A549 (cell line): ENCODE measurements around the gene SRC.

Experiments used
- CBX8 ChIP-seq: fragments of 200-600 bp; sonication (generic); IDR thresholded peaks from 2 replicates; pipeline ENCODE4 v1.6.1; 2016
- CEBPB ChIP-seq, 2 experiments: fragments of >200 bp in 1 of 2; sonication (Bioruptor Twin) in 1 of 2; formaldehyde crosslinking in 1 of 2; IDR thresholded peaks; 2 replicates each; pipeline ENCODE4 v1.6.1; 2012 to 2016
- EHF ChIP-seq: fragments of 250-450 bp; sonication (Bioruptor Pico); IDR thresholded peaks from 2 replicates; pipeline ENCODE4 v1.5.0; 2020; ENCODE audit warnings: mild to moderate bottlenecking
- JUNB ChIP-seq: fragments of >200 bp; sonication (Bioruptor Twin); formaldehyde crosslinking; IDR thresholded peaks from 2 replicates; pipeline ENCODE4 v1.6.1; 2016
- POLR2A ChIP-seq: IDR thresholded peaks from 2 replicates; pipeline ENCODE4 v1.6.1; 2012; ENCODE audit warnings: mild to moderate bottlenecking, low read length
- RAD21 ChIP-seq, 2 experiments: fragments of >200 bp in 1 of 2; sonication (Bioruptor Twin) in 1 of 2; formaldehyde crosslinking in 1 of 2; IDR thresholded peaks in 1 of 2; conservative IDR thresholded peaks in 1 of 2; 2 replicates in 1 of 2; 3 replicates in 1 of 2; pipeline ENCODE4 v1.6.1; 2012 to 2018; ENCODE audit warnings: inconsistent platforms in 1 of 2
- REST ChIP-seq: fragments of 200-600 bp; sonication (generic); IDR thresholded peaks from 2 replicates; pipeline ENCODE4 v1.6.1; 2016; ENCODE audit warnings: antibody characterized with exemption, mild to moderate bottlenecking, moderate library complexity
- RFX5 ChIP-seq: fragments of 450-650 bp; IDR thresholded peaks from 2 replicates; pipeline ENCODE4 v1.7.1; 2014; ENCODE audit warnings: antibody characterized with exemption, mild to moderate bottlenecking, moderate library complexity
- TF ChIP-seq, protein P1 (sequence below): IDR thresholded peaks from 2 replicates; pipeline ENCODE4 v1.6.1; 2012
- TF ChIP-seq, protein P2 (sequence below): fragments of 450-650 bp; IDR thresholded peaks from 2 replicates; pipeline ENCODE4 v1.6.1; 2014; ENCODE audit warnings: antibody characterized with exemption

GRCh38 chr20:37442986-37443385 is 97.0 kb downstream of the SRC start:
- TF ChIP-seq RFX5 = no peak
- no peak for TF ChIP-seq EHF
- TF ChIP-seq, protein P1, sequence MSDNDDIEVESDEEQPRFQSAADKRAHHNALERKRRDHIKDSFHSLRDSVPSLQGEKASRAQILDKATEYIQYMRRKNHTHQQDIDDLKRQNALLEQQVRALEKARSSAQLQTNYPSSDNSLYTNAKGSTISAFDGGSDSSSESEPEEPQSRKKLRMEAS = no peak
- no peak for TF ChIP-seq REST
- TF ChIP-seq, protein P2, sequence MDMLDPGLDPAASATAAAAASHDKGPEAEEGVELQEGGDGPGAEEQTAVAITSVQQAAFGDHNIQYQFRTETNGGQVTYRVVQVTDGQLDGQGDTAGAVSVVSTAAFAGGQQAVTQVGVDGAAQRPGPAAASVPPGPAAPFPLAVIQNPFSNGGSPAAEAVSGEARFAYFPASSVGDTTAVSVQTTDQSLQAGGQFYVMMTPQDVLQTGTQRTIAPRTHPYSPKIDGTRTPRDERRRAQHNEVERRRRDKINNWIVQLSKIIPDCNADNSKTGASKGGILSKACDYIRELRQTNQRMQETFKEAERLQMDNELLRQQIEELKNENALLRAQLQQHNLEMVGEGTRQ = no peak
- TF ChIP-seq CBX8 = no peak
- no peak for TF ChIP-seq JUNB
- no peak for TF ChIP-seq POLR2A
- TF ChIP-seq RAD21 (conservative IDR thresholded peaks at IDR 0.05 in 1 of 2, IDR thresholded peaks at IDR 0.05 in 1 of 2) = no peak
- no peak for TF ChIP-seq CEBPB (IDR thresholded peaks at IDR 0.05)
